Measurements from ENCODE around the gene MTHFS.

- TF ChIP-seq POLR2AphosphoS5 (IDR thresholded peaks at IDR 0.05): no peak
- TF ChIP-seq, protein P1, sequence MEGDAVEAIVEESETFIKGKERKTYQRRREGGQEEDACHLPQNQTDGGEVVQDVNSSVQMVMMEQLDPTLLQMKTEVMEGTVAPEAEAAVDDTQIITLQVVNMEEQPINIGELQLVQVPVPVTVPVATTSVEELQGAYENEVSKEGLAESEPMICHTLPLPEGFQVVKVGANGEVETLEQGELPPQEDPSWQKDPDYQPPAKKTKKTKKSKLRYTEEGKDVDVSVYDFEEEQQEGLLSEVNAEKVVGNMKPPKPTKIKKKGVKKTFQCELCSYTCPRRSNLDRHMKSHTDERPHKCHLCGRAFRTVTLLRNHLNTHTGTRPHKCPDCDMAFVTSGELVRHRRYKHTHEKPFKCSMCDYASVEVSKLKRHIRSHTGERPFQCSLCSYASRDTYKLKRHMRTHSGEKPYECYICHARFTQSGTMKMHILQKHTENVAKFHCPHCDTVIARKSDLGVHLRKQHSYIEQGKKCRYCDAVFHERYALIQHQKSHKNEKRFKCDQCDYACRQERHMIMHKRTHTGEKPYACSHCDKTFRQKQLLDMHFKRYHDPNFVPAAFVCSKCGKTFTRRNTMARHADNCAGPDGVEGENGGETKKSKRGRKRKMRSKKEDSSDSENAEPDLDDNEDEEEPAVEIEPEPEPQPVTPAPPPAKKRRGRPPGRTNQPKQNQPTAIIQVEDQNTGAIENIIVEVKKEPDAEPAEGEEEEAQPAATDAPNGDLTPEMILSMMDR (IDR thresholded peaks at IDR 0.05): no peak
- TF ChIP-seq POLR2A (IDR thresholded peaks at IDR 0.05): no peak
- TF ChIP-seq EP300 (IDR thresholded peaks at IDR 0.05): no peak
These were observed 76.0 kb downstream of the MTHFS start for GRCh38 chr15:79820820-79821219.
